GM12878 (cell line): ENCODE results near the gene LIN28B. TPM values are rescaled to one million over a fixed set of nuclear protein-coding genes. Genes with fewer than 3 reads are reported as not detected.

Experiments
- ATAC-seq: fragments of 200-7000 bp; cut with Tn5 transposase; 3 replicates; pipeline ENCODE4 v1.9.1; 2020; ENCODE audit warnings: mild to moderate bottlenecking, moderate library complexity
- BruUV-seq: library from RNA; stranded (reverse); fragments of 400-500 nt; replicated peaks from 2 replicates; lab custom pipeline; 2021; lab: Mats Ljungman, UMichigan
- CTCF ChIA-PET: fragments of 300-600 bp; sonication (Branson Sonifier 250); formaldehyde crosslinking; extraction: SDS; loops from one replicate; lab custom pipeline; 2021; ENCODE audit warnings: inconsistent platforms; lab: Yijun Ruan, JAX
- POLR2A ChIA-PET: fragments of 350-600 bp; formaldehyde crosslinking; extraction: SDS; loops from one replicate; lab custom pipeline; 2021; ENCODE audit warnings: inconsistent platforms; lab: Charles Lee
- RAD21 ChIA-PET: fragments of 300-600 bp; sonication (Branson Sonifier 250); formaldehyde crosslinking; loops from one replicate; lab custom pipeline; 2023; ENCODE audit warnings: antibody characterized with exemption; ENCODE audit not compliant: unreplicated experiment; lab: Charles Lee
- SMC1A ChIA-PET: fragments of 300-600 bp; sonication (Branson Sonifier 250); formaldehyde crosslinking; loops from one replicate; lab custom pipeline; 2023; ENCODE audit not compliant: unreplicated experiment, uncharacterized antibody; lab: Charles Lee
- DNase-seq: peaks from one replicate; pipeline ENCODE4 v3.0.0-alpha.2; 2011; ENCODE audit warnings: low read depth, low spot score
- FAIRE-seq: peaks from 3 replicates; lab custom pipeline; 2011; peaks lifted over from hg19 to GRCh38; lab: Jason Lieb, UNC
- H2AFZ ChIP-seq: 2 replicates; pipeline ENCODE4 v1.6.0; 2011; ENCODE audit warnings: low read depth, low read length, control low read depth; ENCODE audit not compliant: control insufficient read depth
- H3K27ac ChIP-seq: 2 replicates; pipeline ENCODE4 v1.5.1; 2011; ENCODE audit warnings: control low read depth; ENCODE audit not compliant: control insufficient read depth, insufficient read depth
- H3K27me3 ChIP-seq, 2 experiments: replicated peaks in 1 of 2; 2 replicates each; pipeline versions ENCODE4 v1.6.0 to v1.6.1; 2011; ENCODE audit warnings: low read length in 1 of 2; ENCODE audit not compliant: control insufficient read depth in 2 of 2, insufficient read depth in 2 of 2
- H3K36me3 ChIP-seq, 2 experiments: 2 replicates each; pipeline ENCODE4 v1.5.1; 2011; ENCODE audit warnings: low read length in 1 of 2; ENCODE audit not compliant: control insufficient read depth in 2 of 2, insufficient read depth in 2 of 2
- H3K4me1 ChIP-seq: 2 replicates; pipeline ENCODE4 v1.6.1; 2011; ENCODE audit warnings: mild to moderate bottlenecking, low read length, moderate library complexity, mixed read lengths; ENCODE audit not compliant: control insufficient read depth, insufficient read depth
- H3K4me2 ChIP-seq: 2 replicates; pipeline ENCODE4 v1.6.0; 2011; ENCODE audit warnings: control low read depth; ENCODE audit not compliant: control insufficient read depth, insufficient read depth
- H3K4me3 ChIP-seq: fragments of 200-600 bp; sonication (generic); 2 replicates; pipeline ENCODE4 v1.5.1; 2016
- H3K79me2 ChIP-seq: 2 replicates; pipeline ENCODE4 v1.6.0; 2011; ENCODE audit warnings: low read length; ENCODE audit not compliant: control insufficient read depth, insufficient read depth
- H3K9ac ChIP-seq: 2 replicates; pipeline ENCODE4 v1.8.0; 2011; ENCODE audit warnings: low read length, control low read depth, mixed read lengths; ENCODE audit not compliant: control insufficient read depth, insufficient read depth
- H3K9me3 ChIP-seq: replicated peaks from 3 replicates; pipeline ENCODE4 v1.5.1; 2011; ENCODE audit warnings: mild to moderate bottlenecking, low read length; ENCODE audit not compliant: control insufficient read depth, insufficient read depth
- H4K20me1 ChIP-seq: 2 replicates; pipeline ENCODE4 v1.6.0; 2011; ENCODE audit not compliant: control insufficient read depth, insufficient read depth
- ATF3 ChIP-seq: IDR thresholded peaks from 2 replicates; pipeline ENCODE4 v1.6.1; 2011; ENCODE audit warnings: low read depth, mild to moderate bottlenecking, low read length, moderate library complexity, borderline replicate concordance; ENCODE audit errors: extremely low read depth
- ATF7 ChIP-seq: fragments of 450-650 bp; IDR thresholded peaks from 2 replicates; pipeline ENCODE4 v1.6.1; 2016; ENCODE audit warnings: low read depth, mild to moderate bottlenecking
- CBX3 ChIP-seq: fragments of 200-600 bp; sonication (generic); IDR thresholded peaks from 2 replicates; pipeline ENCODE4 v1.6.1; 2016; ENCODE audit warnings: low read depth, borderline replicate concordance
- DPF2 ChIP-seq: fragments of 450-650 bp; IDR thresholded peaks from 2 replicates; pipeline ENCODE4 v1.6.1; 2017; ENCODE audit warnings: mild to moderate bottlenecking
- E4F1 ChIP-seq: fragments of 450-650 bp; IDR thresholded peaks from 2 replicates; pipeline ENCODE4 v1.6.1; 2018; ENCODE audit warnings: borderline replicate concordance, mild to moderate bottlenecking; ENCODE audit not compliant: partially characterized antibody
- FOXK2 ChIP-seq: fragments of 450-650 bp; IDR thresholded peaks from 2 replicates; pipeline ENCODE4 v1.6.1; 2017; ENCODE audit warnings: mild to moderate bottlenecking, moderate library complexity
- JUND ChIP-seq: IDR thresholded peaks from 2 replicates; pipeline ENCODE4 v1.6.1; 2012; ENCODE audit warnings: low read depth, mild to moderate bottlenecking, low read length, improper control_type of control experiment, moderate library complexity
- KDM1A ChIP-seq: fragments of 200-600 bp; sonication (generic); IDR thresholded peaks from 2 replicates; pipeline ENCODE4 v1.6.1; 2016; ENCODE audit warnings: borderline replicate concordance
- MTA3 ChIP-seq: IDR thresholded peaks from 2 replicates; pipeline ENCODE4 v1.6.1; 2012; ENCODE audit warnings: low read length, inconsistent platforms, borderline replicate concordance
- POLR2AphosphoS2 ChIP-seq: IDR thresholded peaks from 2 replicates; pipeline ENCODE4 v1.6.1; 2011; ENCODE audit warnings: low read depth, mild to moderate bottlenecking, low read length, improper control_type of control experiment, moderate library complexity
- RAD51 ChIP-seq: fragments of 450-650 bp; IDR thresholded peaks from 2 replicates; pipeline ENCODE4 v1.6.1; 2016; ENCODE audit warnings: moderate library complexity, mild to moderate bottlenecking, inconsistent platforms
- RB1 ChIP-seq: fragments of 450-650 bp; formaldehyde crosslinking; IDR thresholded peaks from 2 replicates; pipeline ENCODE4 v1.6.1; 2017; ENCODE audit warnings: mild to moderate bottlenecking, borderline replicate concordance
- RBBP5 ChIP-seq: fragments of 200-600 bp; sonication (generic); conservative IDR thresholded peaks from 2 replicates; pipeline ENCODE4 v1.6.1; 2016
- SPI1 ChIP-seq: IDR thresholded peaks from 2 replicates; pipeline ENCODE4 v1.6.1; 2011; ENCODE audit warnings: low read depth, mild to moderate bottlenecking, low read length, moderate library complexity, borderline replicate concordance; ENCODE audit not compliant: insufficient read depth
- TAF1 ChIP-seq: IDR thresholded peaks from 2 replicates; pipeline ENCODE4 v1.6.1; 2011; ENCODE audit warnings: mild to moderate bottlenecking, low read depth, low read length, borderline replicate concordance
- WRNIP1 ChIP-seq: IDR thresholded peaks from 2 replicates; pipeline ENCODE4 v1.6.1; 2011; ENCODE audit warnings: low read depth, low read length, improper control_type of control experiment, borderline replicate concordance
- ZNF274 ChIP-seq: IDR thresholded peaks from one replicate; pipeline ENCODE4 v1.8.0; 2011; ENCODE audit not compliant: insufficient read length, insufficient read depth
- WGBS: methylation state at CpG from one replicate; pipeline ENCODE4 v1.1.6; 2016; ENCODE audit warnings: low lambda C conversion rate; ENCODE audit not compliant: insufficient replicate concordance, insufficient coverage; ENCODE audit errors: missing lambda C conversion rate; 5-methylcytosine and 5-hydroxymethylcytosine counted together
- in situ Hi-C: fragments of 300-500 bp; cut with MboI; formaldehyde crosslinking; loops from 9 replicates; pipeline ENCODE4 v1.14.3; 2018; ENCODE audit warnings: mixed read lengths
- intact Hi-C: fragments of 100-400 bp; cut with micrococcal nuclease; formaldehyde crosslinking; loops from one replicate; pipeline ENCODE4 v1.14.2; 2022; ENCODE audit not compliant: unreplicated experiment
- polyA plus RNA-seq, 11 experiments: library from polyadenylated mRNA; depleted of rRNA in 4 of 11; unstranded in 6 of 11; stranded (reverse) in 5 of 11; fragments of >200 nt; fragmentation: Nextera tagmentation in 4 of 11; fragmentation: Illumina TruSeq in 1 of 11; extraction: Ambion mirVana in 4 of 11; extraction: Trizol in 1 of 11; gene quantifications; 1 replicate in 1 of 11; 2 replicates in 10 of 11; pipeline versions ENCODE4 v1.2.1 to v1.2.3, GENCODE V29; 2011 to 2016; ENCODE audit warnings: inconsistent platforms in 2 of 11, missing spikeins in 2 of 11, low read depth in 1 of 11
- total RNA-seq, 4 experiments: library from RNA; depleted of rRNA in 3 of 4; stranded (reverse); fragments of >200 nt in 3 of 4; fragmentation: Illumina TruSeq in 1 of 4; extraction: Trizol in 1 of 4; gene quantifications; 2 replicates each; pipeline versions ENCODE4 v1.2.1 to v1.2.3, GENCODE V29; 2013 to 2021

LIN28B gene
- total and polyA plus RNA-seq, 10 of the 15 experiments (the other 5 are each of a cell fraction or from before 2014, with no cell fraction given): 0.01 to 2.4 (median 0.09) TPM; not detected in 6

- H3K27ac ChIP-seq: no peak overlapping the region
- peaks cover 0 to 3% of the 10 kb centered on the region in 2 experiments; a peak in 2 of 4 replicates for H3K27me3 ChIP-seq
- no peak for ATAC-seq
- H3K4me2 ChIP-seq: no peak overlapping the region
- TF ChIP-seq E4F1 (no peak), POLR2AphosphoS2 (no peak), SPI1 (no peak), ATF3 (no peak), WRNIP1 (no peak), CBX3 (no peak), FOXK2 (no peak), RAD51 (no peak), RBBP5 (no peak), DPF2 (no peak), RB1 (no peak), ZNF274 (no peak), TAF1 (no peak), MTA3 (no peak), JUND (no peak), ATF7 (no peak), KDM1A (no peak)
- no peak overlapping the region for H3K4me3 ChIP-seq
- ChIA-PET CTCF (interaction anchor here (2.0 kb wide), 1 partner anchor 10 kb away, joined by 4 read pairs; no protein-coding TSS in a partner anchor), RAD21 (no interaction called here), POLR2A (no interaction called here), SMC1A (interaction anchor here (0.7 to 1.0 kb wide), 2 partner anchors 15 to 130 kb away, joined by 3 to 5 read pairs; no protein-coding TSS in a partner anchor)
- no peaks in the 10 kb centered on the region for H3K9me3 ChIP-seq
- intact Hi-C loops: no loop called here
- in situ Hi-C loops: no loop called here
- no peaks in the 10 kb centered on the region for H3K79me2 ChIP-seq
- peak; percentile 56 for FAIRE-seq
- 15% methylated on average over 2 of the region's 2 CpGs for WGBS
- H3K4me1 ChIP-seq: no peaks in the 10 kb centered on the region
- BruUV-seq: no TSS peak
- no peaks in the 10 kb centered on the region for H3K36me3 ChIP-seq
- DNase-seq: no peak
- H4K20me1 ChIP-seq: no peaks in the 10 kb centered on the region
- no peak overlapping the region for H2AFZ ChIP-seq
- no peak overlapping the region for H3K9ac ChIP-seq
Observed at GRCh38 chr6:104949206-104949605, 7.7 kb upstream of the LIN28B start.
